Loucy (cell line): ENCODE measurements around the gene ATOH1.

Experiments
- EZH2phosphoT487 ChIP-seq: fragments of 200-600 bp; IDR thresholded peaks from 2 replicates; pipeline ENCODE4 v1.6.1; 2018; ENCODE audit warnings: antibody characterized with exemption, mild to moderate bottlenecking, moderate library complexity, borderline replicate concordance
- TF ChIP-seq, protein P1 (sequence below): fragments of 200-600 bp; sonication (generic); conservative IDR thresholded peaks from 2 replicates; pipeline ENCODE4 v1.5.1; 2014; ENCODE audit warnings: mild to moderate bottlenecking, antibody characterized with exemption, low read length

DNA sequence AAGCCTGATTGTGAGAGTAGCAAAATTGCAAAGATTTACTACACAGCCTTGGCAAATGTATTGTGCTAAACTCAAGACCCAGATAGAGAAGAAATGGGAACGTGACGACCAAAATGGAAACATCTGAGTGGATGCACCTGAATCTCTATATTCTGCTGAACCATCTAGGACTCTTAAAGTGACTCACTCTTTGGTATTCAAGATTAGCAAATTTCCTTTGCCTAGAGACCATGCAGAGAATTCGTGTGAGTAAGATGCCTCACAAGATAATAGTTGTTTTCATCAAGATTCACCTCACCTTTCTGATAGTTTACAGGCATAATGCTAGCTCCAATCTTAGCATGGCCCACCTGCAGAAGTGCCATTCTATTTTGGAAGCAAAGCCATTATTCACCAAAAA, 14.4 kb upstream of the ATOH1 start:
- TF ChIP-seq, protein P1, sequence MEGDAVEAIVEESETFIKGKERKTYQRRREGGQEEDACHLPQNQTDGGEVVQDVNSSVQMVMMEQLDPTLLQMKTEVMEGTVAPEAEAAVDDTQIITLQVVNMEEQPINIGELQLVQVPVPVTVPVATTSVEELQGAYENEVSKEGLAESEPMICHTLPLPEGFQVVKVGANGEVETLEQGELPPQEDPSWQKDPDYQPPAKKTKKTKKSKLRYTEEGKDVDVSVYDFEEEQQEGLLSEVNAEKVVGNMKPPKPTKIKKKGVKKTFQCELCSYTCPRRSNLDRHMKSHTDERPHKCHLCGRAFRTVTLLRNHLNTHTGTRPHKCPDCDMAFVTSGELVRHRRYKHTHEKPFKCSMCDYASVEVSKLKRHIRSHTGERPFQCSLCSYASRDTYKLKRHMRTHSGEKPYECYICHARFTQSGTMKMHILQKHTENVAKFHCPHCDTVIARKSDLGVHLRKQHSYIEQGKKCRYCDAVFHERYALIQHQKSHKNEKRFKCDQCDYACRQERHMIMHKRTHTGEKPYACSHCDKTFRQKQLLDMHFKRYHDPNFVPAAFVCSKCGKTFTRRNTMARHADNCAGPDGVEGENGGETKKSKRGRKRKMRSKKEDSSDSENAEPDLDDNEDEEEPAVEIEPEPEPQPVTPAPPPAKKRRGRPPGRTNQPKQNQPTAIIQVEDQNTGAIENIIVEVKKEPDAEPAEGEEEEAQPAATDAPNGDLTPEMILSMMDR, result no peak
- no peak for TF ChIP-seq EZH2phosphoT487
